A673 (cell line): ENCODE measurements around the gene MEF2B.

Experiments used
- CTCF ChIP-seq: fragments of 300-800, 200-600 bp; sonication (generic); conservative IDR thresholded peaks from 2 replicates; pipeline ENCODE4 v1.5.1; 2017; ENCODE audit warnings: low read depth, mild to moderate bottlenecking, antibody characterized with exemption, low read length, moderate library complexity, mixed read lengths
- EZH2 ChIP-seq: fragments of 200-600 bp; sonication (generic); IDR thresholded peaks from 2 replicates; pipeline ENCODE4 v1.6.1; 2017; ENCODE audit warnings: borderline replicate concordance, low read depth, mild to moderate bottlenecking, mixed read lengths, antibody characterized with exemption, low read length; ENCODE audit not compliant: poor library complexity, severe bottlenecking

- no peak for TF ChIP-seq CTCF
- TF ChIP-seq EZH2, result no peak
Observed at GRCh38 chr19:19138109-19138981, 31.7 kb downstream of the MEF2B start, which contains the start of gene TMEM161A.
